DND-41 (cell line): ENCODE measurements around the gene HSH2D.
A peak's percentile ranks its signal among the peaks of the same experiment; 100 is the strongest.

ENCODE experiments used
- EZH2 ChIP-seq: IDR thresholded peaks from 3 replicates; pipeline ENCODE4 v1.6.1; 2012; ENCODE audit warnings: borderline replicate concordance, low read depth, mild to moderate bottlenecking, moderate library complexity, low read length, inconsistent platforms; ENCODE audit not compliant: severe bottlenecking
- TF ChIP-seq, protein P1 (sequence below): IDR thresholded peaks from 2 replicates; pipeline ENCODE4 v1.5.1; 2012; ENCODE audit warnings: borderline replicate concordance, low read length, moderate library complexity, mild to moderate bottlenecking; ENCODE audit not compliant: poor library complexity, severe bottlenecking; ENCODE audit errors: extremely low read depth

DNA sequence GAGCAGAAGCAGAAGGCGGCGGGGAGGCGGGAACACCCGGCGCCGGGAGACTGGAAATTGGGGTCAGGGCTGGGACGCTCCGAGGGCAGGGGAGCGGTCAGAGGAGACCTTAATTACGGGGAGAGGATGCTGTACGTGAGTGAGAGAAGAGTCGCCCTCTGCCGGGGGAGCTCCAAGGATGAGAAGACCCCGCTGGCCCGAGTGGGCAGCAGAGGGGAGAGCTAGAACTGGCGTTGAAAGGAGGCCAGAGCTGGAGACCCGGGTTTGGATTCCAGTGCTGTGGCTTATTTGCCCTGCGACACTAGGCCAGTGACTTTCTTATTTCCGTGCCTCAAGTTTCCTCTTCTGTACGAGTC is 42.3 kb downstream of the HSH2D start:
- TF ChIP-seq, protein P1, sequence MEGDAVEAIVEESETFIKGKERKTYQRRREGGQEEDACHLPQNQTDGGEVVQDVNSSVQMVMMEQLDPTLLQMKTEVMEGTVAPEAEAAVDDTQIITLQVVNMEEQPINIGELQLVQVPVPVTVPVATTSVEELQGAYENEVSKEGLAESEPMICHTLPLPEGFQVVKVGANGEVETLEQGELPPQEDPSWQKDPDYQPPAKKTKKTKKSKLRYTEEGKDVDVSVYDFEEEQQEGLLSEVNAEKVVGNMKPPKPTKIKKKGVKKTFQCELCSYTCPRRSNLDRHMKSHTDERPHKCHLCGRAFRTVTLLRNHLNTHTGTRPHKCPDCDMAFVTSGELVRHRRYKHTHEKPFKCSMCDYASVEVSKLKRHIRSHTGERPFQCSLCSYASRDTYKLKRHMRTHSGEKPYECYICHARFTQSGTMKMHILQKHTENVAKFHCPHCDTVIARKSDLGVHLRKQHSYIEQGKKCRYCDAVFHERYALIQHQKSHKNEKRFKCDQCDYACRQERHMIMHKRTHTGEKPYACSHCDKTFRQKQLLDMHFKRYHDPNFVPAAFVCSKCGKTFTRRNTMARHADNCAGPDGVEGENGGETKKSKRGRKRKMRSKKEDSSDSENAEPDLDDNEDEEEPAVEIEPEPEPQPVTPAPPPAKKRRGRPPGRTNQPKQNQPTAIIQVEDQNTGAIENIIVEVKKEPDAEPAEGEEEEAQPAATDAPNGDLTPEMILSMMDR, result peak; percentile 67
- TF ChIP-seq EZH2, result no peak
